GM23248 (cell line): ENCODE measurements around the gene PRR23E.
A peak's percentile ranks its signal among the peaks of the same experiment; 100 is the strongest.

Experiments used
- EZH2 ChIP-seq: fragments of 200-600 bp; sonication (generic); IDR thresholded peaks from 2 replicates; pipeline ENCODE4 v1.6.1; 2018; ENCODE audit warnings: antibody characterized with exemption, mild to moderate bottlenecking; ENCODE audit not compliant: insufficient read depth, poor library complexity, severe bottlenecking
- EZH2phosphoT487 ChIP-seq: fragments of 200-600 bp; sonication (generic); IDR thresholded peaks from 2 replicates; pipeline ENCODE4 v1.6.1; 2018; ENCODE audit warnings: antibody characterized with exemption, moderate library complexity, mild to moderate bottlenecking, low read depth; ENCODE audit not compliant: insufficient read depth

GRCh38 chr3:127172781-127173515 lies 20.0 kb upstream of the PRR23E start:
- TF ChIP-seq EZH2 (no peak), EZH2phosphoT487 (peak; percentile 77; the same call in 1 of the 2 replicates)
